HG02642 (cell line): ENCODE measurements around the gene PPP4R3A.
"Not testable (repeated sequence)": the region's sequence is repeated elsewhere in the genome, so short reads cannot be mapped to it uniquely, and the experiment has no call there.

Source experiments
- ATAC-seq: cut with Tn5 transposase; IDR thresholded peaks from one replicate; pipeline ENCODE4 v1.9.1; 2021; ENCODE audit warnings: mild to moderate bottlenecking; ENCODE audit not compliant: unreplicated experiment, poor library complexity

The PPP4R3A gene

DNA sequence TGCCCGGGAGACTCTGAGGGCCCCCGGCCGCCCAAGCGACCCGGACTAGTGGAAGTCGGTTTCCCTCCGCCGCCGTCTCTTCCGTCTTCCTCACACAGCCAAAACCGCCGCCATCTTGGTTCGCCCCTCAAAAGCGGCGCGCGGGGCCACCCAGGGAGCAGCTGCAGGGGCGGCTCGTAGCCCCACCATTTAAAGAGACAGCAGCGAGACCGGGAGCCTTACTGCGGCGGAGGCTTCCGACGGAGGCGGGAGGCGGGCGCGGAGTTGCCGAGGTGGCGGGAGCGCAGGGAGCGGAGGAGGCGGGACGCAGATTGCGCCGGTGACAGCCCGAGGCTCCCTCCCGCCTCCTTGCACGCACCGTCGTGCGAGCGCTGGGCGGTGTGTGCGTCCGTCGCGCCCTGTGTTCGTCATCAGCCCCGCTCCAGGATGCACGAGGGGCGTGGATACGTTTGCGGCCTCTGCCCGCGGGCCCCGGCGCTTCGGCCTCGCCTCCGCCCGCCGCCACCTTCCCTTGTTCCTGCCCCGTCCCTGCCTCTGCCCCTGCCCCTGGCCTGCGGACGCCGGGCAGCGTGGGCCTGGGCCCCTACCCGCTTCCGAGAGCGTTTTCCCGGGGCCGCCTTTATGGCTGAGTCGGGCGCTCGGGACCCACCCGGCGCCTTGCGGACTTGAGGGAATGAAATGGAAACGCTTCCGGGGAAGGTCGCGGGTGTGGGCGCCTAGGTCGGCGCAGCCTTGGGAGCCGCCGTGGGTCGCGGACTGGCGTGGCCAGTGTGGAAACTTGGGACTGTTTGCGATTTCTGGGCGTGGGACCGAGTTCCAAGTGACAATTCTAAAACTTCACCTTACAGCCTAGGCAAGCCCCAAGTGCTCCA, at the start of gene PPP4R3A:
TSS of gene PPP4R3A (minus strand) at position 140 of the 872 bp plus-strand sequence. CDS start 663 bp downstream, outside the sequence.
- peak; percentile 85 for ATAC-seq

DNA sequence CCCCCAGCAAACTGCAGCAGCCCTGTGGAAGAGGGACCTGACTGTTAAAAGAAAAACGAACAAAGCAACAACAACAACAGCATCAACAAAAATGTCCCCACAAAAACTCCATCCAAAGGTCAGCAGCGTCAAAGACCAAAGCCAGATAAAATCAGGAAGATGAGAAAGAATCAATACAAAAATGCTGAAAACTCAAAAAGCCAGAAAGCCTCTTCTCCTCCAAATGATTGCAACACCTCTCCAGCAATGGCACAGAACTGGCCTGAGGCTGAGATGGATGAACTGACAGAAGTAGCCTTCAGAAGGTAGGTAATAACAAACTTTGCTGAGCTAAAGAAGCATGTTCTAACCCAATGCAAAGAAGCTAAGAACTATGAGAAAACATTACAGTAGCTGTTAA, 45.4 kb upstream of the PPP4R3A start:
- ATAC-seq: no peak

GRCh38 chr14:91554535-91555332, 44.6 kb upstream of the PPP4R3A start:
- no peak for ATAC-seq

DNA sequence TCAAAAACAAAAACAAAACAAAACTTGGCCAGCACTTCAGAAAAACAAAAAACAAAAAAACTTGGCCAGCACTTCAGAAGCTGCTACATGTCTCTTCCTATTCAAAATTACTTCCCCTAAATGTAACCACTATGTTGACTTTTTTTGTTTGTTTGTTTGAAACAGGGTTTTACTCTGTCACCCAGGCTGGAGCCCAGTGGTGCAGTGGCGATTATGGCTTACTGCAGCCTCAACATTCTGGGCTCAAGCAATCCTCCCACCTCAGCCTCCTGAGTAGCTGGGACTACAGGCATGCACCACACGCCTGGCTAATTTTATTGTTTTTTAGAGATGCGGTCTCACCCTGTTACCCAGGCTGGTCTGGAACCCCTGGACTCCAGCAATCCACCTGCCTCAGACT, 38.0 kb upstream of the PPP4R3A start:
- no peak for ATAC-seq

DNA sequence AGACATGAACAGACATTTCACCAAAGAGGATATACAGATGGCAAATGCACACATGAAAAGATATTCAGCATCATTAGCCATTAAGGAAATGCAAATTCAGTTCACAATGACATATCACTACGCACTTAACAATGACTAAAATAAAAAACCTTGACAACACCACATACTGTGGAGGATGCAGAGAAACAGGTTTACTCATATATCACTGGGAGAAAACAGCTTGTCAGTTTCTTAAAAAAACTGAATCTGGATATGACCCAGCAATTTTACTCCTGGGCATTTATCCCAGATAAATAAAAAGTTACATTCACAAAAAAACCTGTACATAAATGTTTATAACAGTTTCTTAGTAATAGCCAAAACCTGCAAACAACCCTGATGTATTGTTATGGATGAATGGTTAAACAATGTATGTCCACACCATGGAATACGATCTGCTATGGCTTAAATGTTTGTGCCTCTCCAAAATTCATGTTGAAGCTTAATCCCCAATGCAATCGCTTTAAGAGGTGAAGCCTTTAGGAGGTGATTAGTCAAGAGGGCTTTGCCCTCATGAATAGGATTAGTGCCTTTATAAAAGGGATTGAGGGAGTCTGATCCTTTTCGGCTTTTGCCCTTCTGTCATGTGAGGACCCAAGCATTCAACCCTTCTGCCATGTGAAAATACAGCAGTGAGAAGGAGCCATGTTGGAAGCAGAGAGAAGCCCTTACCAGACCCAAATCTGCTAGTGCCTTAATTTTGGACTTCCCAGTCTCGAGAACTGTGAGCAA, 36.0 kb upstream of the PPP4R3A start:
- no peak for ATAC-seq

- ATAC-seq: no peak
These were observed 35.1 kb upstream of the PPP4R3A start for GRCh38 chr14:91545204-91545603.

GRCh38 chr14:91536327-91536726, 26.2 kb upstream of the PPP4R3A start:
- ATAC-seq: no peak

DNA sequence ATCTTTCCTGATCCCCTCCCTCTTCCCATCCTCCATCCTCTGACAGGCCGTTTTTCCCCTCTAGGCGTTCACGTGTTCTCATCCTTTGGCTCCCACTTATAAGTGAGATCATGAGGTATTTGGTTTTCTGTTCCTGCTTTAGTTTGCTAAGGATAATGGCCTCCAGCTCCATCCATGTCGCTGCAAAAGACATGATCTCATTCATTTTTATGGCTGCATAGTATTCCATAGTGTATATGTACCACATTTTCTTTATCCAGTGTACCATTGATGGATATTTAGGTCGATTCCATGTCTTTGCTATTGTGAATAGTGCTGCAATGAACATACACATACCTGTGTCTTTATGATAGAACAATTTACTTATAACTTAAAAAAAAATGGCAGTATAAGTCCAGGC, 23.9 kb upstream of the PPP4R3A start:
- ATAC-seq: not testable (repeated sequence)

- ATAC-seq: no peak
These were observed 23.5 kb upstream of the PPP4R3A start for GRCh38 chr14:91533623-91534022.

- ATAC-seq: no peak
These were observed 13.9 kb upstream of the PPP4R3A start for GRCh38 chr14:91523972-91524371.

GRCh38 chr14:91521061-91521640, 11.0 kb upstream of the PPP4R3A start:
- ATAC-seq: no peak

GRCh38 chr14:91520138-91520537, 10.0 kb upstream of the PPP4R3A start:
- ATAC-seq: no peak

DNA sequence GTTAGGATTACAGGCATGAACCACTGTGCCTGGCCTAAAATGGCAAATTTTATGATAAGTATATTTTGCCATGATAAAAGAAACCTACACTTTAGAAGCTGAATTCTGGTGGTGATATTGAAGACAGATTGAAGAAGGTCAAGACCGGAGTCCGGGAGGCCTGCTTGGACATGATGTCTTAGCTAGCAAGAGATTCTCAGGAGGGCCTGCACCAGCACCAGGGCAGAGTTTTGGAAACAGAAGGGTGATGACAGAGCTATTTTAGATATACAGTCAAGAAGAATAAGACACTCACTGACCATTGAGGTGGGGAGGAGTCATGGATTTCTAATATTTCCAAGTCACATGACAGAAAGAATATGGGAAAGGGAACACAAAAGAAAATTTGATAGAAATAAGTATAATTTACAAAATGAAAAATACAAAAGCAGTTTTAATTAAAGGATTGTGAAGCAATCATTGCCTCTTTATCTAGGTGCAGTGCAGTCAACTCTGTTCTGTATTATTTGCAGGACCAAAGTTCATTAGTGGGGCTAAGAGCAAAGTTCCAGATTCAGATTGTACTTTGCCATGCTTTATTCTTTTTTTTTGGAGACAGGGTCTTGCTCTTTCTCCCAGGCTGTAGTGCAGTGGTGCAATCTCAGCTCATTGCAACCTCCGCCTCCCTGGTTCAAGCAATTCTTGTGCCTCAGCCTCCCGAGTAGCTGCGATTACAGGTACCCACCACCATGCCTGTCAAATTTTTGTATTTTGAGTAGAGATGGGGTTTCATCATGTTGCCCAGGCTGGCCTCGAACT, 9.3 kb upstream of the PPP4R3A start:
- no peak for ATAC-seq

GRCh38 chr14:91516663-91517388, 6.7 kb upstream of the PPP4R3A start:
- ATAC-seq: no peak

DNA sequence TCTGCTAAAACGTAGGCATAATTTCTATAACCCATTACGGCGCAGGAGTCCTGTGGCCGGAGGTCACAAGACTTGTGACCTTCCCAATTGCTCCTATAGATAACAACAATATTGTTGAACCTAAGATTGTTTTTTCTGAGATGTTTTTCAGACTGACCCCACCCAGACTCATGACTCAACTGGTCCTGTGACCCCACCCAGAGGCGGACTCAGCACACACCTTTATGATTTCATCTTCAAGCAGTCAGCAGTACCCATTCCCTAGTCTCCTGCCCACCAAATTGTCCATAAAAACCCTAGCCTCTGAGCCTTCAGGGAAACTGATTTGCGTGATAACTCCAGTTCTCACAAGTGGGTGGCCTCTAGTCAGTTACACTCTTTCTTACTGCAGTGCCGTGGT, 5.9 kb upstream of the PPP4R3A start:
- no peak for ATAC-seq

DNA sequence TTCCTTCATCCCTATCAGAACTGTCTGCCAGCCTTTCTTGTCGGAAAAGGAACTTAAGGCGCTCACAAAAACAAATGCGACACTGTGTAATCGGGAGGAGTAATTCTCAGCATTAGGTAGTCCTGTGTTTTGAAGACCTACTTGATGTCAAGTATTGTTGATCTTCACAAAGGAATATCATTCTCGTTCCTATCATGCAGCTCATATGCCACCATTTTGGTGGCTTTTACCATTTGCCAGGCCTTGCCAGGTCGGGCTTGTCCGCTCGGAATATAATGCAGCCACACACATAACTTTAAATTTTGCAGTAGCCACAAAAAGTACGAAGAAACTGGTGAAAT, 903 bp upstream of the PPP4R3A start:
- ATAC-seq: no peak

GRCh38 chr14:91509878-91510170, 286 bp downstream of the PPP4R3A start:
- ATAC-seq: peak; percentile 34

GRCh38 chr14:91509083-91509877, 830 bp downstream of the PPP4R3A start:
- peak; percentile 24 for ATAC-seq
